T-cell (primary cell): Measurements from ENCODE around the gene CNN3. TPM values are rescaled to one million over a fixed set of nuclear protein-coding genes. Genes with fewer than 3 reads are reported as not detected.

ENCODE experiments used
- ATAC-seq, 4 experiments: fragments of 200-7000 bp in 3 of 4; fragments of 150-1000 bp in 1 of 4; cut with Tn5 transposase; replicated peaks in 1 of 4; 1 replicate in 3 of 4; 2 replicates in 1 of 4; pipeline ENCODE4 v1.10.0; 2021; ENCODE audit warnings: moderate library complexity in 3 of 4, mild to moderate bottlenecking in 2 of 4, moderate number of reproducible peaks in 1 of 4
- CTCF ChIA-PET, 2 donors: fragments of 300-600 bp; sonication (Branson Sonifier 250); formaldehyde crosslinking; loops; one replicate each; lab custom pipeline; 2022; ENCODE audit warnings: antibody characterized with exemption in 2 of 2; lab: Charles Lee
- POLR2A ChIA-PET, 2 donors: fragments of 300-600 bp; sonication (Branson Sonifier 250); formaldehyde crosslinking; loops; one replicate each; lab custom pipeline; 2022; ENCODE audit warnings: antibody characterized with exemption in 2 of 2; lab: Charles Lee
- DNase-seq, 35 experiments: peaks; one replicate each; pipeline versions ENCODE4 v3.0.0 to v3.0.0-alpha.2; 2013 to 2023
- H3K27ac ChIP-seq: one replicate; pipeline ENCODE4 v1.5.1; 2013; ENCODE audit warnings: low read length
- H3K27me3 ChIP-seq, 2 experiments: replicated peaks in 1 of 2; 1 replicate in 1 of 2; 2 replicates in 1 of 2; pipeline versions ENCODE4 v1.6.1 to v1.7.0; 2013; ENCODE audit warnings: low read length in 1 of 2, mixed read lengths in 1 of 2; ENCODE audit not compliant: control insufficient read depth in 2 of 2, insufficient read depth in 2 of 2; ENCODE audit errors: extremely low read depth in 1 of 2
- H3K36me3 ChIP-seq, 2 donors: 1 replicate in 1 of 2; 2 replicates in 1 of 2; pipeline versions ENCODE4 v1.6.1 to v1.7.0; 2013; ENCODE audit warnings: low read length in 1 of 2; ENCODE audit not compliant: control insufficient read depth in 2 of 2, insufficient read depth in 1 of 2; ENCODE audit errors: extremely low read depth in 1 of 2
- H3K4me1 ChIP-seq, 2 experiments: 1 replicate in 1 of 2; 2 replicates in 1 of 2; pipeline versions ENCODE4 v1.6.1 to v1.7.0; 2013; ENCODE audit warnings: low read length in 2 of 2, mixed read lengths in 1 of 2; ENCODE audit not compliant: insufficient read depth in 2 of 2, control insufficient read depth in 1 of 2; ENCODE audit errors: extremely low read depth in 1 of 2
- H3K4me3 ChIP-seq, 2 donors: 1 replicate in 1 of 2; 2 replicates in 1 of 2; pipeline versions ENCODE4 v1.5.1 to v1.7.0; 2013; ENCODE audit warnings: mild to moderate bottlenecking in 2 of 2, low read length in 1 of 2, moderate library complexity in 1 of 2; ENCODE audit not compliant: control insufficient read depth in 1 of 2; ENCODE audit errors: extremely low read depth in 1 of 2
- H3K9me3 ChIP-seq: 2 replicates; pipeline ENCODE4 v1.7.0; 2013
- H3K27ac Mint-ChIP-seq, 2 donors: one replicate each; pipeline ENCODE4 v1.8.0; 2020 to 2021; ENCODE audit warnings: mild to moderate bottlenecking in 2 of 2, mixed read lengths in 2 of 2
- H3K27me3 Mint-ChIP-seq, 2 donors: one replicate each; pipeline ENCODE4 v1.8.0; 2021 to 2022; ENCODE audit warnings: mixed read lengths in 2 of 2
- H3K36me3 Mint-ChIP-seq: one replicate; pipeline ENCODE4 v1.8.0; 2021; ENCODE audit warnings: mixed read lengths
- H3K4me1 Mint-ChIP-seq, 3 donors: one replicate each; pipeline ENCODE4 v1.8.0; 2020 to 2022; ENCODE audit warnings: mixed read lengths in 3 of 3, mild to moderate bottlenecking in 1 of 3
- H3K4me3 Mint-ChIP-seq, 3 donors: one replicate each; pipeline ENCODE4 v1.8.0; 2020 to 2022; ENCODE audit warnings: mild to moderate bottlenecking in 3 of 3, mixed read lengths in 3 of 3, moderate library complexity in 3 of 3
- H3K9me3 Mint-ChIP-seq, 3 donors: one replicate each; pipeline ENCODE4 v1.8.0; 2020 to 2022; ENCODE audit warnings: mixed read lengths in 3 of 3
- WGBS: methylation state at CpG from one replicate; pipeline ENCODE4 v1.1.5; 2013; ENCODE audit warnings: missing lambda C conversion rate; ENCODE audit not compliant: insufficient coverage; 5-methylcytosine and 5-hydroxymethylcytosine counted together
- total RNA-seq, 35 experiments: library from RNA in 6 of 35; stranded (reverse) in 6 of 35; fragments of 120-200 nt in 1 of 35; gene quantifications; one replicate each; pipeline versions ENCODE4 v1.2.1 to v1.2.4 and lab custom pipeline; 2013 to 2026

The CNN3 gene
- total RNA-seq, 5 donors from 2014 or later (not counting 1 experiment from before 2014, with no cell fraction given), result 2.0 to 7.3 (median 5.0) TPM

DNA sequence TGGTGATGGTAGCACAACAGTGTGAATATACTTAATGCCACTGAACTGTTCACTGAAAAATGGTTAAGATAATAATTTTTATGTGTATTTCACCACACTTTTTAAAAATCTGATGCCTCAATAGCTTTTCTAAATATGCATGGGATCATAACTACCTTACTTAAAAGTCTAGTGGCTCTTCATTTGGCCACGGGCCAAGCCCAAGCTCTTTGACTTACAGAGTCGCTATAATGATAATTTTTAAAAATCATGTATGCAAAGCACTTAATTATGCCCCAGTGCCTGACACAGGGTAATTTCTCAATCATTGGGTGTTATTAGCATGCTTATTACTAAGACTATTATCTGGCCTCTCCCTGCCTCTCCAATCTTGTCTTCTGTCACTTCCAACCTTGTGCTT is 7.6 kb upstream of the CNN3 start:
- no peaks in the 10 kb centered on the region for H3K9me3 Mint-ChIP-seq
- no CpG with 5 or more reads among the region's 2 CpGs for WGBS
- ATAC-seq (no peak), DNase-seq (no peak)
- Histone ChIP-seq H3K4me1 (no peaks in the 10 kb centered on the region), H3K4me3 (no peak overlapping the region), H3K27me3 (no peaks in the 10 kb centered on the region), H3K27ac (no peak overlapping the region), H3K9me3 (no peaks in the 10 kb centered on the region), H3K36me3 (no peaks in the 10 kb centered on the region)
- ChIA-PET POLR2A (no interaction called here), CTCF (no interaction called here)
- H3K27me3 Mint-ChIP-seq, result peaks cover 4 to 6% of the 10 kb centered on the region in 2 donors
- H3K4me1 Mint-ChIP-seq, result peaks cover 2 to 15% (median 3%) of the 10 kb centered on the region in 3 donors
- no peaks in the 10 kb centered on the region for H3K36me3 Mint-ChIP-seq
- no peak overlapping the region for H3K4me3 Mint-ChIP-seq
- H3K27ac Mint-ChIP-seq, result no peak overlapping the region

DNA sequence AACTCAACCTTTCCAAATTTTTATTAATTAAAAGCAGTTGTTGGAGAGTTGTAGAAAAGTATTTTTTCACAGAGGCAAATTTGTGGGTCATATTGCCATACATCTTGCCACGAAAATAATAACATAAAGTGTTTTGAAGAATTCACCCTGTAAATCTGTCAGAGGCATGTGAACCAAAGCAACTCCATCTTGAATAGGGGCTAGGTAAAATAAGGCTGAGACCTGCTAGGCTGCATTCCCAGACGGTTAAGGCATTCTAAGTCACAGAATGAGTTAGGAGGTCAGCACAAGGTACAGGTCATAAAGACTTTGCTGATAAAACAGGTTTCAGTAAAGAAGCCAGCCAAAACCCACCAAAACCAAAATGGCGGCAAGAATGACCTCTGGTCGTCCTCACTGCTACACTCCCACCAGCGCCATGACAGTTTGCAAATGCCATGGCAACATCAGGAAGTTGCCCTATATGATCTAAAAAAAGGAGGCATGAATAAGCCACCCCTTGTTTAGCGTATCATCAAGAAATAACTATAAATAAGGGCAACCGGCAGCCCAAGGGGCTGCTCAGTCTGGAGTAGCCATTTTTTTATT is 4.4 kb upstream of the CNN3 start:
- Mint-ChIP-seq H3K36me3 (no peaks in the 10 kb centered on the region), H3K9me3 (no peaks in the 10 kb centered on the region), H3K4me1 (peaks cover 11 to 21% (median 11%) of the 10 kb centered on the region in 3 donors), H3K27me3 (peaks cover 0 to 10% of the 10 kb centered on the region in 2 donors), H3K4me3 (no peak overlapping the region), H3K27ac (no peak overlapping the region)
- no peak overlapping the region for H3K4me3 ChIP-seq
- no peak overlapping the region for H3K27ac ChIP-seq
- H3K4me1 ChIP-seq, result peaks cover 2 to 5% of the 10 kb centered on the region in 2 experiments
- peaks cover 2 to 13% of the 10 kb centered on the region in 2 experiments for H3K27me3 ChIP-seq
- ChIA-PET POLR2A (no interaction called here), CTCF (no interaction called here)
- H3K9me3 ChIP-seq, result no peaks in the 10 kb centered on the region
- no peak for ATAC-seq
- no CpG with 5 or more reads among the region's 7 CpGs for WGBS
- DNase-seq, result no peak
- H3K36me3 ChIP-seq, result no peaks in the 10 kb centered on the region

DNA sequence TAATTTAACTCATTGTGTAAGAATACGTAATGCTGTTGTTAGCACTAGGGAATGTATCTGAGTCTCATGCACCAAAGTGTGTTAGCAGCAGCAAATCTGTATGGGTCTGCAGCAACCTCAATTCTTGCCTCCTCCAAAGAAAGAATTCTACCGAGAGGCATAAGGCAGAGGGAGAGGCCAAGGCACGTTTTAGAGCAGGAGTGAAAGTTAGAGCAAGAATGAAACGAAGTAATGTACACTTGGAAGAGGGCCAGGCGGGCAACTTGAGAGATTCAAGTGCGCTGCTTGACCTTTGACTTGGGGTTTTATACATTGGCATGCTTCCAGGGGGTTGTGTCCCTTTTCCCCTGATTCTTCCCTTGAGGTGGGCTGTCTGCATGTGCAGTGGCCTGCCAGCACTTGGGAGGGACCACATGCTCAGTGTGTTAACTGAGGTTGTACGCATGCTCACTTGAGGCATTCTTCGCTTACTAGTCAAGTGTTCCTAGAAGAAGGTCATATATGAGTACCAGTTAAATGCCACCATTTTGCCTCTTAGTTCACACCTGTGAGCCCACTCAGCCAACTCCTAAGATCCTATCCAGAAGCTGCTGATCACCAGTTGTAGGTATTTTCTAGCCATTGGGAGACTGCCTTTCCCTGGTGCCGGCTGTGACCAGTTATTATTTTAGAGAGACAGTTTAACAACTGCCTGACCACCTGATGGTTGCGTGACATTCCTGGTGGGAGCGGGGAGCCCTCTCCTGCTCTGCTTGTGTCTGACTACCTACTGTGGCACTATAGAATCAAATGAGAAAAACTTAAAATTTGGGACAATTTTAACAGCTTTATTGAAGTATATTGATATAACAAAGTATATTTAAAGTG is 2.7 kb upstream of the CNN3 start:
- Histone ChIP-seq H3K27me3 (peaks cover 6 to 23% of the 10 kb centered on the region in 2 experiments), H3K4me1 (peaks cover 10 to 15% of the 10 kb centered on the region in 2 experiments), H3K9me3 (no peaks in the 10 kb centered on the region), H3K4me3 (no peak overlapping the region), H3K36me3 (no peaks in the 10 kb centered on the region), H3K27ac (no peak overlapping the region)
- CTCF ChIA-PET, result no interaction called here
- Mint-ChIP-seq H3K27me3 (peaks cover 0 to 23% of the 10 kb centered on the region in 2 donors), H3K4me1 (peaks cover 19 to 25% (median 21%) of the 10 kb centered on the region in 3 donors), H3K36me3 (no peaks in the 10 kb centered on the region), H3K9me3 (no peaks in the 10 kb centered on the region), H3K27ac (no peak overlapping the region), H3K4me3 (no peak overlapping the region)
- POLR2A ChIA-PET, result interaction anchor here in 1 of 2 donors (0.5 kb wide), 1 partner anchor 21 kb away, joined by 3 read pairs; no protein-coding TSS in a partner anchor
- ATAC-seq (no peak), DNase-seq (no peak)
- WGBS, result 88% methylated on average over 5 of the region's 11 CpGs

DNA sequence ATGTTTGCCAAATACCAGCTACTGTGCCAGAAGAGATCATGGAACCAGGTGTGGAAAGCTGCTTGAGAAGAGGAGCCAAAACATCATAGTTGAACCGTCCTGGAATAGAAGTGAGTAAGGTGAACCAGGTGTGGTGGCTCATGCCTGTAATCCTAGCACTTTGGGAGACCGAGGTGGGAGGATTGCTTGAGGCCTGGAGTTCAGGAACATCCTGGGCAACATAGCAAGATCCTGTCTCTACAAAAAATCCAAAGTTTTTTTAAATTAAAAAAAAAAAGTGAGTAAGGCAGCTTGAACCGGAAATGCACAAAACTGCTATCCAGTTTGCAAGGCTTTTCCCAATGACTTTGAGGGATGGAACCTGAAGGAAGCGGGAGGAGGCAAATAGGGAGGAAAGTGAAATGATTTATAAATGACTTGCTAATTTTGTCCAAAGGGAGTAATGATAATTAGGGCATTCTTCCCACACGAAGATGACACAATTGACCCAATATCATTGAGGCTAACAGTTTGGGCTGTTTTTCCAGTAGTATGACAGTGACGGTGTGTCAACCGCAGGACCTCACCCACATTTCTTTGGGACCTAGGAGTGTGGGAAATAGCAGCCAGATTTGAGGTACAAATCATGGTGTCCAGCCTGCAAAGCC is 1.5 kb upstream of the CNN3 start:
- CTCF ChIA-PET, result no interaction called here

DNA sequence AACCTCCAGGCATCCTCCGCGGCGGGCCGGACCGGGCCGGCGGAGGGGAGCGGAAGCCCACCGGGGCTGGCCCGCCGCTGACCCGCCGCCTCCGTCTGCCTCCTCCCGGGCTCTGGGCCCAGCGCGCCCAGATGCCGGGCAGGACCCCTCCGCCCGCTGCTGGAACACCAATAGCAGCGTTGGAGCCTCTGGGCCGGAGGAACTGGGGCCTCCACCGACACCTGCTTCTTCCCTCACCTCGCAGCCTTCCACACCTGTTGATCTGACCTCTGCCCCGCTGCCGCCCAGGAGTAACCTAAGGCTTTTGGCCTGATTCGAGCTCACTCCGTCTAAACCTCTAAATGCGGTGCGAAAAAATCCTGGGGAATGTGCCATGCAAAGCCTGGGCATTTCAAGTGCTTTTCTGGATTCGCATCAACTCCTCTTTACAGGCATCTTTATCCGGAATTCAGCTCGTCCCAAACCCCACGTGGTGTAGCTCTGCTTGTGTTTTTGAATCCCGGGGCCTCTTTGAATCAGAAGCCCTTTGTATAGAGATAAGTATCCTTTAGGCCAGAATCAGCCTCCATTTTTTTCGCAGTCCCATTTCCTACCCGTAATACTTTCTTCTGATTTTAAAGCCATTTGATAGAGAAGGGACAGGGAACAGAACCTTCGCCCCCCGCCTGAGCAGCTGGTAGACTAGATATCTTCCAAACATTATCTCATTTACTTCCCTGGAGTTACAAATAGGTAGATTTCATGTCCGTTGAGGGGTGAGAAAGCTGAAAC is 680 bp upstream of the CNN3 start:
- POLR2A ChIA-PET, result no interaction called here
- CTCF ChIA-PET, result interaction anchor here in 1 of 2 donors (0.6 kb wide), 1 partner anchor 113 kb away, joined by 3 read pairs; no protein-coding TSS in a partner anchor
- peaks cover 12 to 41% of the 10 kb centered on the region in 2 donors for H3K27me3 Mint-ChIP-seq
- Histone ChIP-seq H3K36me3 (no peaks in the 10 kb centered on the region), H3K4me3 (peak overlapping the region; percentile 30 to 71), H3K9me3 (no peaks in the 10 kb centered on the region), H3K4me1 (peaks cover 10 to 15% of the 10 kb centered on the region in 2 experiments), H3K27me3 (peaks cover 8 to 27% of the 10 kb centered on the region in 2 experiments), H3K27ac (no peak overlapping the region)
- DNase-seq, result peak in 4 of 35 experiments; percentile 1 to 4 (median 2)
- H3K27ac Mint-ChIP-seq, result peak overlapping the region; percentile 53 to 83
- peaks cover 22 to 29% (median 24%) of the 10 kb centered on the region in 3 donors for H3K4me1 Mint-ChIP-seq
- no peaks in the 10 kb centered on the region for H3K9me3 Mint-ChIP-seq
- ATAC-seq, result no peak
- WGBS, result 21% methylated on average over 31 of the region's 40 CpGs
- H3K36me3 Mint-ChIP-seq, result peaks cover 3% of the 10 kb centered on the region
- H3K4me3 Mint-ChIP-seq, result peak overlapping the region; percentile 81 to 88 (median 86)

More for the DNA sequence above, 1.5 kb upstream of the CNN3 start:
- DNase-seq (no peak), ATAC-seq (no peak)
- Mint-ChIP-seq H3K9me3 (no peaks in the 10 kb centered on the region), H3K36me3 (peaks cover 3% of the 10 kb centered on the region), H3K4me3 (peak overlapping the region; percentile 81 to 88 (median 86)), H3K27me3 (peaks cover 6 to 35% of the 10 kb centered on the region in 2 donors), H3K4me1 (peaks cover 22 to 25% (median 24%) of the 10 kb centered on the region in 3 donors), H3K27ac (no peak overlapping the region)
- H3K27ac ChIP-seq, result no peak overlapping the region
- H3K4me1 ChIP-seq, result peaks cover 10 to 15% of the 10 kb centered on the region in 2 experiments
- no peaks in the 10 kb centered on the region for H3K9me3 ChIP-seq
- H3K27me3 ChIP-seq, result peaks cover 6 to 27% of the 10 kb centered on the region in 2 experiments
- H3K36me3 ChIP-seq, result no peaks in the 10 kb centered on the region
- POLR2A ChIA-PET, result no interaction called here
- 86% methylated on average over 3 of the region's 7 CpGs for WGBS
- no peak overlapping the region for H3K4me3 ChIP-seq
